H1 (cell line): ENCODE measurements around the gene PFN3. TPM values are rescaled to one million over a fixed set of nuclear protein-coding genes. Genes with fewer than 3 reads are reported as not detected.

Source experiments
- CTCF ChIA-PET: fragments of 300-600 bp; sonication (Branson Sonifier 250); formaldehyde crosslinking; loops from one replicate; lab custom pipeline; 2021; ENCODE audit not compliant: partially characterized antibody; lab: Charles Lee
- POLR2A ChIA-PET: fragments of 300-600 bp; sonication (Branson Sonifier 250); formaldehyde crosslinking; loops from one replicate; lab custom pipeline; 2021; ENCODE audit warnings: inconsistent platforms; ENCODE audit not compliant: partially characterized antibody; lab: Charles Lee
- DNase-seq, 2 experiments: peaks; one replicate each; pipeline versions ENCODE4 v3.0.0 to v3.0.0-alpha.2; 2010 to 2022; ENCODE audit warnings: low spot score in 2 of 2, low read depth in 1 of 2, mixed read lengths in 1 of 2
- FAIRE-seq: peaks from 2 replicates; lab custom pipeline; 2011; peaks lifted over from hg19 to GRCh38; lab: Jason Lieb, UNC
- H2AFZ ChIP-seq: 2 replicates; pipeline ENCODE4 v1.8.1; 2012; ENCODE audit warnings: low read length, inconsistent platforms
- H2AK5ac ChIP-seq: 2 replicates; pipeline ENCODE4 v1.6.1; 2013; ENCODE audit warnings: low read depth, low read length
- H2BK120ac ChIP-seq: replicated peaks from 2 replicates; pipeline ENCODE3; 2013; ENCODE audit warnings: low read depth, low read length, inconsistent platforms
- H2BK12ac ChIP-seq: 2 replicates; pipeline ENCODE4 v1.6.1; 2013; ENCODE audit warnings: low read depth, low read length
- H2BK15ac ChIP-seq: 2 replicates; pipeline ENCODE4 v1.6.1; 2013; ENCODE audit warnings: low read length
- H2BK20ac ChIP-seq: 2 replicates; pipeline ENCODE4 v1.6.1; 2013; ENCODE audit warnings: low read length
- H2BK5ac ChIP-seq: 2 replicates; pipeline ENCODE4 v1.6.1; 2013; ENCODE audit warnings: low read depth, low read length
- H3K14ac ChIP-seq: 2 replicates; pipeline ENCODE4 v1.6.1; 2013; ENCODE audit warnings: inconsistent platforms; ENCODE audit not compliant: insufficient read length
- H3K18ac ChIP-seq: 2 replicates; pipeline ENCODE4 v1.6.1; 2013; ENCODE audit warnings: low read length; ENCODE audit errors: extremely low read depth
- H3K23ac ChIP-seq: 2 replicates; pipeline ENCODE4 v1.6.1; 2013; ENCODE audit warnings: inconsistent platforms; ENCODE audit not compliant: insufficient read length
- H3K23me2 ChIP-seq: 2 replicates; pipeline ENCODE4 v1.6.1; 2013; ENCODE audit warnings: low read depth, low read length
- H3K27ac ChIP-seq: 2 replicates; pipeline ENCODE4 v1.6.1; 2011; ENCODE audit warnings: low read depth, low read length, inconsistent platforms
- H3K27me3 ChIP-seq, 4 experiments: replicated peaks in 1 of 4; 1 replicate in 1 of 4; 2 replicates in 3 of 4; pipeline versions ENCODE4 v1.6.1 to v1.8.1; 2011 to 2013; ENCODE audit warnings: low read length in 3 of 4, mild to moderate bottlenecking in 3 of 4, inconsistent platforms in 2 of 4, mixed read lengths in 2 of 4, moderate library complexity in 1 of 4; ENCODE audit not compliant: control insufficient read depth in 3 of 4, insufficient read depth in 3 of 4; ENCODE audit errors: extremely low read depth in 1 of 4
- H3K36me3 ChIP-seq, 4 experiments: 2 replicates each; pipeline versions ENCODE4 v1.6.1 to v1.8.1; 2011 to 2013; ENCODE audit warnings: mild to moderate bottlenecking in 4 of 4, low read length in 3 of 4, moderate library complexity in 2 of 4, control low read depth in 1 of 4, inconsistent platforms in 1 of 4; ENCODE audit not compliant: insufficient read depth in 4 of 4, control insufficient read depth in 2 of 4
- H3K4ac ChIP-seq: replicated peaks from 2 replicates; pipeline ENCODE3; 2013; ENCODE audit warnings: low read length, low read depth, mixed read lengths, inconsistent platforms; ENCODE audit not compliant: insufficient read length
- H3K4me1 ChIP-seq, 4 experiments: replicated peaks in 1 of 4; 1 replicate in 1 of 4; 2 replicates in 3 of 4; pipeline versions ENCODE4 v1.6.1 to v1.8.1; 2011 to 2013; ENCODE audit warnings: low read length in 3 of 4, inconsistent platforms in 2 of 4, mixed read lengths in 1 of 4; ENCODE audit not compliant: insufficient read depth in 4 of 4, control insufficient read depth in 3 of 4
- H3K4me2 ChIP-seq, 2 experiments: 2 replicates each; pipeline versions ENCODE4 v1.6.1 to v1.8.1; 2011 to 2013; ENCODE audit warnings: low read depth in 2 of 2, low read length in 2 of 2, control low read depth in 1 of 2, inconsistent platforms in 1 of 2, mild to moderate bottlenecking in 1 of 2; ENCODE audit not compliant: insufficient read depth in 1 of 2
- H3K4me3 ChIP-seq, 4 experiments: fragments of 200-600, 300-600 bp in 1 of 4; sonication (generic), shearing (Covaris generic), sonication (Bioruptor Twin) in 1 of 4; 2 replicates each; pipeline versions ENCODE4 v1.5.1 to v1.8.1; 2011 to 2016; ENCODE audit warnings: low read length in 4 of 4, low read depth in 3 of 4, control low read depth in 2 of 4, inconsistent platforms in 2 of 4, mild to moderate bottlenecking in 2 of 4, mixed read lengths in 1 of 4, moderate library complexity in 1 of 4; ENCODE audit not compliant: insufficient read depth in 2 of 4; ENCODE audit errors: extremely low read depth in 1 of 4
- H3K56ac ChIP-seq: replicated peaks from 2 replicates; pipeline ENCODE3; 2013; ENCODE audit warnings: low read depth, mild to moderate bottlenecking, mixed read lengths, low read length, inconsistent platforms; ENCODE audit not compliant: insufficient read length
- H3K79me1 ChIP-seq: 2 replicates; pipeline ENCODE4 v1.6.1; 2013; ENCODE audit warnings: low read depth, low read length, control low read depth
- H3K79me2 ChIP-seq, 2 experiments: 2 replicates each; pipeline versions ENCODE4 v1.6.1 to v1.8.1; 2012 to 2013; ENCODE audit warnings: low read length in 2 of 2, mild to moderate bottlenecking in 2 of 2, inconsistent platforms in 1 of 2; ENCODE audit not compliant: insufficient read depth in 2 of 2, control insufficient read depth in 1 of 2
- H3K9ac ChIP-seq, 4 experiments: replicated peaks in 1 of 4; 1 replicate in 1 of 4; 2 replicates in 3 of 4; pipeline versions ENCODE4 v1.6.1 to v1.8.1; 2011 to 2013; ENCODE audit warnings: low read depth in 3 of 4, low read length in 3 of 4, control low read depth in 2 of 4, mild to moderate bottlenecking in 2 of 4, moderate library complexity in 2 of 4, inconsistent platforms in 1 of 4; ENCODE audit errors: extremely low read depth in 1 of 4
- H3K9me3 ChIP-seq, 2 experiments: 2 replicates each; pipeline versions ENCODE4 v1.6.1 to v1.8.1; 2012 to 2013; ENCODE audit warnings: mild to moderate bottlenecking in 2 of 2, moderate library complexity in 2 of 2, control low read depth in 1 of 2, inconsistent platforms in 1 of 2, low read depth in 1 of 2, low read length in 1 of 2, mixed read lengths in 1 of 2; ENCODE audit not compliant: insufficient read depth in 2 of 2
- H4K20me1 ChIP-seq, 2 experiments: replicated peaks in 1 of 2; 2 replicates each; pipeline versions ENCODE3 to v1.8.1; 2011 to 2013; ENCODE audit warnings: inconsistent platforms in 2 of 2, low read length in 2 of 2, mild to moderate bottlenecking in 1 of 2; ENCODE audit not compliant: insufficient read depth in 2 of 2, control insufficient read depth in 1 of 2
- H4K5ac ChIP-seq: 2 replicates; pipeline ENCODE4 v1.6.1; 2013; ENCODE audit warnings: low read length, low read depth, mixed read lengths, inconsistent platforms; ENCODE audit not compliant: insufficient read length
- H4K8ac ChIP-seq: 2 replicates; pipeline ENCODE4 v1.8.0; 2013; ENCODE audit warnings: mild to moderate bottlenecking, moderate library complexity, low read length, inconsistent platforms; ENCODE audit not compliant: insufficient read depth; ENCODE audit errors: extremely low read depth
- H4K91ac ChIP-seq: replicated peaks from 2 replicates; pipeline ENCODE3; 2013; ENCODE audit warnings: low read length, mixed read lengths, inconsistent platforms; ENCODE audit not compliant: insufficient read length
- CBX8 ChIP-seq: fragments of 300-800, 300-1000 bp; sonication (generic); IDR thresholded peaks from 2 replicates; pipeline ENCODE4 v1.7.1; 2016; ENCODE audit warnings: low read depth, low read length, borderline replicate concordance
- PHF8 ChIP-seq: fragments of 200-600 bp; sonication (generic); conservative IDR thresholded peaks from 2 replicates; pipeline ENCODE4 v1.7.1; 2012; ENCODE audit warnings: low read depth, mild to moderate bottlenecking, inconsistent platforms, low read length, moderate library complexity
- TAF1 ChIP-seq: IDR thresholded peaks from 2 replicates; pipeline ENCODE4 v1.6.1; 2011; ENCODE audit warnings: mild to moderate bottlenecking, low read depth, low read length
- WGBS, 2 experiments: shearing (Covaris generic) in 1 of 2; methylation state at CpG; one replicate each; pipeline versions ENCODE4 v1.1.6 to v1.1.7; 2013 to 2015; ENCODE audit warnings: low lambda C conversion rate in 2 of 2, mixed read lengths in 2 of 2, inconsistent platforms in 1 of 2, low coverage in 1 of 2, missing lambda C conversion rate in 1 of 2; ENCODE audit not compliant: insufficient replicate concordance in 2 of 2, insufficient coverage in 1 of 2, insufficient read length in 1 of 2; ENCODE audit errors: extremely low coverage in 1 of 2, missing lambda C conversion rate in 1 of 2; 5-methylcytosine and 5-hydroxymethylcytosine counted together
- polyA plus RNA-seq, 7 experiments: library from polyadenylated mRNA; depleted of rRNA in 3 of 7; stranded (reverse) in 5 of 7; unstranded in 2 of 7; fragments of >200 nt in 5 of 7; fragments of 200-250 nt in 2 of 7; gene quantifications; 1 replicate in 5 of 7; 2 replicates in 1 of 7; 4 replicates in 1 of 7; pipeline versions ENCODE4 v1.2.1 to v1.2.3, GENCODE V29; 2011 to 2013; ENCODE audit warnings: missing spikeins in 2 of 7, mixed read lengths in 2 of 7
- total RNA-seq: library from RNA; stranded (reverse); fragmentation: NEBNext Ultra II Directional; extraction: Animal tissue kit (Norgen Biotek cat#: 25700); gene quantifications from 2 replicates; pipeline ENCODE4 v1.2.1, GENCODE V29; 2021

Gene PFN3
- total and polyA plus RNA-seq, 2 of the 8 experiments (the other 6 are each of a cell fraction or from before 2014, with no cell fraction given): not detected

DNA sequence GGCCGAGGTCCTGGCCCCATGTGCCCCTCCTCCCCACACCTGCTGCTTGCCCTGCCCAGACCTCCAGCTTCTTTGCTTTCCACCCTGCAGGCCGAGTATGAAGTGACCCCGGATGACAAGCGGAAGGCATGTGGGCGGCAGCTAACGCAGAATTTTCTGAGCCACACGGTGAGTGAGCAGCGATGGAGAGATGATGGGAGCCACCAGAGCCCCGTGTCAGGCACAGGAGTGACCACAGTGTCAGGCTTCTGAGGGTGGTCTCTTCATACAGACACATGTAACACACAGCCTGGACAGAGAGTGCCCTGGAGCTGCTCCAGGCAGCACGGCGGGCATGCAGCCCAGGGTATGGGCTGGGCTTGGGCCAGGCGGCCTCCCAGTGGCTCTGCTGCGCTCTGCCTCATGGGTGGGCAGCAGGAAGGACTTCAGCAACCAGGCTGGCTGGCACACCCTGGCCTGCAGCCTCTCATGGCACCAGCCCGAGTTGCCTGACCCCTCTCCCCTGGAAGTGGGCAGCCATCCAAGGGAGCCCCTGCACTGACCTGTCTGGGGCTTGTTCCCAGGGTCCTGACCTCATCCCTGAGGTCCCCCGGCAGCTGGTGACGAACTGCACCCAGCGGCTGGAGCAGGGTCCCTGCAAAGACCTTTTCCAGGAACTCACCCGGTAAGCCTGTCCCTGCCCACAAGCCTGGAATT lies 31.8 kb upstream of the PFN3 start:
- no peak overlapping the region for H2AFZ ChIP-seq
- no peak overlapping the region for H4K5ac ChIP-seq
- H3K27me3 ChIP-seq: no peaks in the 10 kb centered on the region
- H3K9ac ChIP-seq: no peak overlapping the region
- H3K79me2 ChIP-seq: peaks cover 0 to 23% of the 10 kb centered on the region in 2 experiments; a peak in 2 of 4 replicates
- H4K91ac ChIP-seq: no peak overlapping the region
- CTCF ChIA-PET: interaction anchor here (0.9 to 5.9 kb wide), 12 partner anchors 9 to 62 kb away, joined by 3 to 34 read pairs (median 4); partner anchors contain the start of gene F12
- H2BK15ac ChIP-seq: no peak overlapping the region
- H3K9me3 ChIP-seq: no peaks in the 10 kb centered on the region
- H2BK120ac ChIP-seq: no peak overlapping the region
- POLR2A ChIA-PET: interaction anchor here (0.6 to 24.2 kb wide), 3 partner anchors 13 to 52 kb away, joined by 3 to 460 read pairs (median 10); partner anchors contain the start of gene PRR7
- H3K14ac ChIP-seq: no peak overlapping the region
- no peak overlapping the region for H2BK20ac ChIP-seq
- DNase-seq (no peak), FAIRE-seq (no peak)
- no peak overlapping the region for H3K18ac ChIP-seq
- TF ChIP-seq CBX8 (no peak), TAF1 (no peak), PHF8 (no peak)
- no peak overlapping the region for H3K56ac ChIP-seq
- no peak overlapping the region for H2AK5ac ChIP-seq
- no peak overlapping the region for H3K4ac ChIP-seq
- no peak overlapping the region for H3K27ac ChIP-seq
- H3K79me1 ChIP-seq: peaks cover 16% of the 10 kb centered on the region
- H3K4me2 ChIP-seq: no peak overlapping the region
- H3K23me2 ChIP-seq: peaks cover under 1% of the 10 kb centered on the region; the same call in 1 of the 2 replicates
- H2BK5ac ChIP-seq: no peak overlapping the region
- 93% methylated on average over 17 of the region's 18 CpGs; no CpG with 5 or more reads in 1 of the 2 experiments for WGBS, 2 experiments
- no peak overlapping the region for H3K4me3 ChIP-seq
- H3K4me1 ChIP-seq: peaks cover 0 to 11% (median 8%) of the 10 kb centered on the region in 4 experiments; a peak in 5 of 7 replicates
- H2BK12ac ChIP-seq: no peak overlapping the region
- H3K23ac ChIP-seq: no peak overlapping the region
- H3K36me3 ChIP-seq: peaks cover 7 to 43% (median 28%) of the 10 kb centered on the region in 4 experiments; a peak in 6 of 8 replicates
- no peak overlapping the region for H4K8ac ChIP-seq
- H4K20me1 ChIP-seq: peaks cover 15 to 26% of the 10 kb centered on the region in 2 experiments
